GM18511 (cell line): ENCODE results near the gene GTF2F2.
"Not testable (repeated sequence)": the region's sequence is repeated elsewhere in the genome, so short reads cannot be mapped to it uniquely, and the experiment has no call there.

ENCODE experiments used
- ATAC-seq: cut with Tn5 transposase; IDR thresholded peaks from one replicate; pipeline ENCODE4 v1.9.1; 2021; ENCODE audit warnings: mild to moderate bottlenecking, moderate library complexity; ENCODE audit not compliant: unreplicated experiment

Gene GTF2F2

GRCh38 chr13:45298550-45298949 lies 178.2 kb downstream of the GTF2F2 start:
- not testable (repeated sequence) for ATAC-seq

- no peak for ATAC-seq
Measured at GRCh38 chr13:45299194-45299593, 178.9 kb downstream of the GTF2F2 start.

GRCh38 chr13:45300190-45300985 lies 180.1 kb downstream of the GTF2F2 start:
- no peak for ATAC-seq

GRCh38 chr13:45301263-45301662 lies 181.0 kb downstream of the GTF2F2 start:
- no peak for ATAC-seq

GRCh38 chr13:45302507-45302906 lies 182.2 kb downstream of the GTF2F2 start:
- no peak for ATAC-seq

GRCh38 chr13:45303026-45303425 lies 182.7 kb downstream of the GTF2F2 start:
- no peak for ATAC-seq

- ATAC-seq: no peak
Measured at GRCh38 chr13:45303866-45304265, 183.6 kb downstream of the GTF2F2 start.

- ATAC-seq: no peak
Measured at GRCh38 chr13:45305079-45305478, 184.8 kb downstream of the GTF2F2 start.

GRCh38 chr13:45306966-45307365 lies 186.7 kb downstream of the GTF2F2 start:
- no peak for ATAC-seq

GRCh38 chr13:45310341-45311131 lies 190.2 kb downstream of the GTF2F2 start:
- peak; percentile 24 for ATAC-seq

GRCh38 chr13:45314822-45315221 lies 194.5 kb downstream of the GTF2F2 start:
- no peak for ATAC-seq

GRCh38 chr13:45315520-45316167 lies 195.3 kb downstream of the GTF2F2 start:
- ATAC-seq: no peak

- ATAC-seq: no peak
Measured at GRCh38 chr13:45316338-45316737, 196.0 kb downstream of the GTF2F2 start.

GRCh38 chr13:45316996-45317395 lies 196.7 kb downstream of the GTF2F2 start:
- no peak for ATAC-seq

- no peak for ATAC-seq
Measured at GRCh38 chr13:45320876-45321629, 200.7 kb downstream of the GTF2F2 start.

GRCh38 chr13:45325806-45326205 lies 205.5 kb downstream of the GTF2F2 start:
- no peak for ATAC-seq

- ATAC-seq: no peak
Measured at GRCh38 chr13:45327253-45327955, 207.1 kb downstream of the GTF2F2 start.

GRCh38 chr13:45328661-45329111 lies 208.4 kb downstream of the GTF2F2 start:
- ATAC-seq: no peak

- ATAC-seq: no peak
Measured at GRCh38 chr13:45331123-45331619, 210.9 kb downstream of the GTF2F2 start.

- ATAC-seq: no peak
Measured at GRCh38 chr13:45331692-45332035, 211.4 kb downstream of the GTF2F2 start.
